Measurements from ENCODE around the gene IL32.

The IL32 gene, protein sequence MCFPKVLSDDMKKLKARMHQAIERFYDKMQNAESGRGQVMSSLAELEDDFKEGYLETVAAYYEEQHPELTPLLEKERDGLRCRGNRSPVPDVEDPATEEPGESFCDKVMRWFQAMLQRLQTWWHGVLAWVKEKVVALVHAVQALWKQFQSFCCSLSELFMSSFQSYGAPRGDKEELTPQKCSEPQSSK
- total RNA-seq = 83.8 to 165 (median 116) reads per million in 4 experiments

- peak; percentile 56 for DNase-seq
Measured at GRCh38 chr16:3065069-3065741, at the start of gene IL32. IL32 (plus strand) TSS chr16:3065640; CDS start chr16:3065812, 172 bp downstream.

DNA sequence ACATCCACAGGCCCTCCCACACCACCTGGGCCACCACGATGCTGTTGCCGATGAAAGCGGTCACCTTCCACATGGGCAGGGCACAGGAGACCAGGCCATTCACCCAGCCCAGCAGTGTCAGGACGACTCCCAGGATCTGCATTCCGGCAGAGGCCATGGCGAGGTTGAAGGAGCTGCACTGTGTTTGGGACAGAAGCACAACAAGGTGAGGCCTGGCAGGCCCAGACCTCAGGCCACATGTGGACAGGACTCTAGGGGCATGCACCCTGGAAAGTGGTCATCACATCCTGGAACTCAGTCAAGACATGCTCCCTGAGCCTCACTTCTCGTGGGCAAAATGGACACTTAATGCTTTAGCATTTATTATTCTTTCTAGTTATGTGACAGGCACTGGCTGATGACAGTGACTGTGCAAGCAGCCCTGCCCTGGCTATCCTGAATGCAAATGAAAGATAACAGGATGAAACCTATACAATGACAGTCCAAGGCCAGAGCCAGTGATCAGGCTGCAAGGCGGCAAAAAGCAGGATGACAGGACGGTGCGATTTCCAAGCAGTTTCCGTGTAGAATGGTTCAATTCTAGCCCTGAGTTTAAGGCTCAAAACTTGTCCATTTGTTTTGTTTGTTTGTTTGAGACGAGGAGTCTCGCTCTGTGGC is 49.4 kb upstream of the IL32 start:
- DNase-seq = no peak

DNA sequence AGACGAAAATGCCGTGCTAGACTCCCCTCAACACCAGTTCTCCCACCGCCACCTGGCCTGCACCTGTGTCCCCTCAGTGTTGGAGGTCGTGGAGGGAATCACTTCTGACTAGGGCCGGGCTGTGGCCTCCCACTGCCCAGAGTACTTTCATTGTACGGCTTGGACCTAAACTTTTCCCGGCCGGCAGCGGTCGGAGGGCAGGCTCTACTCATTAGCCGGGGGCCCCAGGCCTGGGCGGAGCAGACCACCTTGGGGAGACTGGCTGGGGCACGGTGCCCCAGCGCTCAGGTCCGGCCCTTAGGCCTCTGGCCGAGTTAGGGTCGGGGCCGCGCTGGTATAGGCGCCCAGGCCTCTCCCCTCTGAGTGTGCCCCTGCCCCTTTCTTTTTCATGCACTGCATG is 48.1 kb upstream of the IL32 start:
- DNase-seq = no peak

DNA sequence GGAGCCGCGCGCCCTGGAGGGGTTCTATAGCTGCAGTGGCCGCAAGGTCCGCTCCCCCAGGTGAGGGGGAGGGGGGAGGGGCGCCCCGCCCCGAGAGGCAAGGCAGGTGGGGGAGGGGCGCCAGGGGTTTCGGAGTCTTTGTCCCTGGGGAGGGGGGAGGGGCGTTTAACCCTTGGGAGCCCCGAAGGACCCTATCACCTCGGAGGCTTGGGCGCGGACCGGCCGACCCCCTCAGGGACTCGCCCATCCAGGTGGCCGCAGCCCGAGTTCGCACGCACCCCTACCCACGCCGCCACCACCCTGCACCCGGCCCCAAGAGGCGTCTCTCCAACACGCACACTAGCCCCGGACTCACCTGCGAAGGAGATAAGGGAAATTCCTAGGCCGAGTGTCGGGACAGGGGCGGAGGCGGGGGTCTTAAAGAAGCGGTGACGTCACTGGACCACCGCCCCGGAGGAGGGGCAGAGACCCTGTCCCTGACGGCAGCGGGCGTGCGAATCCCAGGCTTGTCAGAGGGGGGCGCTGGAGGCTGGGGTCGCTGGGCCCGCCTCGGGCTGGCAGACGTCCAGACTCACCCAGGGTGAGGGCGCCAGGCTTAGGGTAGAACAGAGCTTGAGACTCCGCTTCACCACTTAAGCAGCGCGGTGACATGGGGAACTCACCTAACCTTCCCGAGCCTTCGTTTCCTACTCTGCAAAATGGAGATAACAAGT is 47.5 kb upstream of the IL32 start, which contains the start of gene CLDN6:
TSS of gene CLDN6 (minus strand) at position 390 of the 713 bp plus-strand sequence. CDS start 2,162 bp downstream, outside the sequence.
- DNase-seq = peak; percentile 19

- DNase-seq = no peak
Measured at GRCh38 chr16:3019594-3020246, 45.7 kb upstream of the IL32 start.

DNA sequence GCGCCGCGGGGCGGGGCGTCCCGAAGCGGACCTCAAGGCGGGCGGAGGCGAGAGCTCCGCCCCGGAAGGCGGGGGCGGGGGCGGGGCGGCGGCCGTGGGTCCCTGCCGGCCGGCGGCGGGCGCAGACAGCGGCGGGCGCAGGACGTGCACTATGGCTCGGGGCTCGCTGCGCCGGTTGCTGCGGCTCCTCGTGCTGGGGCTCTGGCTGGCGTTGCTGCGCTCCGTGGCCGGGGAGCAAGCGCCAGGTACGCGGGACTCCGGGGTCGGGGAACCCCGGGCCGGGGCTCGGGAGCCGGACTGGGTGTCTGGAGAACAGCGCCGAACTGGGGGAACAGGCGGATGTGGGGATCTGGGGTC is 45.2 kb upstream of the IL32 start, which contains the start of gene TNFRSF12A:
TSS of gene TNFRSF12A (plus strand) at position 122 of the 357 bp plus-strand sequence. CDS start at position 152, 30 bp downstream.
- peak; percentile 50 for DNase-seq

DNA sequence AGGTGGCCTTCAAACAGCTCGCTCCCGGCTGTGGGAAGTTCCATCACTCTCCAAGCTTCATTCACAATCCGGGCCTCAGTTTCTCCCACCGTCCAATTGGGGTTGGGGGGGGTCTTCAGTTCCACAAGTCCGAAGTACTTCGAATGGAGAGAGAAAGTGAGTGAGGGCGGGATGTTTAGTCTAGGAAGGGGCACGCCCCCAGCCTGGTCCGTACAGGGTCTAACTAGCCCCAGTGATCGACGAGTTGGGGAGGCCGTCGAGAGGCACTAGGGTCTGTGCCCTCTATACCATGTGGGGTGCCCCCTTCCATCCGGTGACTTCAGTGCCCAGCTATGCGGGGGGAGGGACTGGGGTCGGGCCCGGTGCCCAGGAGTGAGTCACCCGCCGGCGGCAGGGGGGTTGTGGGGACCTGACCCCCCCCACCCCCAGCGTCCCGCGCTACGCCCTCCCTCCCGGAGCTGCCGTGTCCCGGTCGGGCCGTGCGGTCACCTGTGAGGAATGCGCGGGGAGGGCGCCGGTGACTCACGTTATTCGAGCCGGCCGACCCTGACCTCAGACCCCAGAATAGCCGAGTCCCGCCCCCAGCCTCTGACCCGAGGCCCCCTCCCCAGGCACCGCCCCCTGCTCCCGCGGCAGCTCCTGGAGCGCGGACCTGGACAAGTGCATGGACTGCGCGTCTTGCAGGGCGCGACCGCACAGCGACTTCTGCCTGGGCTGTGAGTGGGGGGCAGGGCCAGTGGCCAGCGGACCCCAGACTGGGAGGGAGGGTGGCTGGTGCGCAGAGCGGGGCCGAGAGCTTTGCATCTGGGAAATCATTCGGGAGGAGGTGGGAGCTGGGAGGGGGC is 44.6 kb upstream of the IL32 start:
- DNase-seq = peak; percentile 47

GRCh38 chr16:3021449-3022207 is 43.8 kb upstream of the IL32 start:
- peak; percentile 38 for DNase-seq

DNA sequence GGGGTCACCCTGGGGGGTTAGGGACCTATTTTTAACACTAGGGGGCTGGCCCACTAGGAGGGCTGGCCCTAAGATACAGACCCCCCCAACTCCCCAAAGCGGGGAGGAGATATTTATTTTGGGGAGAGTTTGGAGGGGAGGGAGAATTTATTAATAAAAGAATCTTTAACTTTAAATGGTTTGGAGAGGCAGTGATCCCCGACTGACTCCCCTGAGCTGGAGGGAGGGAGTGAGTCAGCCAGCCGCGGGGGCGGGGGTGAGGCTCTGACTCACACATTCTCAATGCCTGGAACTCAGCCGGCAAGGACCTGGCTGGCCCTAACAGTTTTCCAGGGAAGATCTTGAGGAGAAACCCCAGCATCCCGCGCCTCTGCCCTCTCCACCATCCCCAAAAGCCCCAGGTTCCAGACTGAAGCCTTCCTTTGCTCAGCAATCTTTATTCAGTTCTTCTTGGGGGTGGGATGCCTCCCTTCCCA is 43.2 kb upstream of the IL32 start:
- DNase-seq = peak; percentile 44

DNA sequence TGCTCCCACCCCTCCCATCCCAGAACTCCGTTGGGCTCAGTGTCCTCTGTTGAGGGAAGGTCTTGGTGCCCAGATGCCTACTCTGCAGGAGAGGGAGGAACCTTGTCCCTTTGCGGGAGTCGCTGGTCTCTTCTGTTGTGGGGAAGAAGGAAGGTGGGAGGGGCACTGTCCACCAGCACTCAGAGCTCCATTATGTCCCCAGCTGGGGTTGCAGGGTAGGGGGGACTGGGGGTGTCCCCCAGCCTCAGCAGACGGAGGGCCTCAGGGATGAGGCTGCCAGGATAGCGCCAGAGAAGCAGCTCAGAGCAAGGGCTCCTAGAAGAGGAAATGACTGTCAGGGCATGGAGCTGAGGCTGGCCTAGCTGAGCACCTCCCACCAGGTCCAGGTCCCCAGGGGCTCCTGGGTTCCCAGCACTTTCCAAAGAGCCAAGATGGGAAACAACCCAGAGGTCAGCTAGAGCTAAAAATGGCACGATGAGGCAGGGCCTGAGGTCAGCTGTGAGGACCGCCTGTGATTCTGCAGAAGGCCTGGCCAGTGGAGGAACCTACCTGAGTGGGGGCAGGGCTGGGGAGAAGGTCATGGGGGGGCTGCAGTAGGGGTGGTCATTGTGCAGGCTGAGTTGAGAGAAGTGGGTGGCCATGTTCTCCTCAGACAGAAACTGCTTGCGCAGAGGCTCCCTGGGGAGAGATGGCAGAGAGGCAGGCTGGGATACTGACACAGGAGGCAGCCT is 42.6 kb upstream of the IL32 start:
- no peak for DNase-seq

- no peak for DNase-seq
Measured at GRCh38 chr16:3023415-3023668, 42.1 kb upstream of the IL32 start.

- peak; percentile 89 for DNase-seq
Measured at GRCh38 chr16:3023669-3024478, 41.6 kb upstream of the IL32 start, which contains the start of the genes HCFC1R1 and THOC6. HCFC1R1 (minus strand) TSS chr16:3023942; CDS start chr16:3023941, 1 bp downstream. THOC6 (plus strand) TSS chr16:3024035; CDS start chr16:3024327, 292 bp downstream.

DNA sequence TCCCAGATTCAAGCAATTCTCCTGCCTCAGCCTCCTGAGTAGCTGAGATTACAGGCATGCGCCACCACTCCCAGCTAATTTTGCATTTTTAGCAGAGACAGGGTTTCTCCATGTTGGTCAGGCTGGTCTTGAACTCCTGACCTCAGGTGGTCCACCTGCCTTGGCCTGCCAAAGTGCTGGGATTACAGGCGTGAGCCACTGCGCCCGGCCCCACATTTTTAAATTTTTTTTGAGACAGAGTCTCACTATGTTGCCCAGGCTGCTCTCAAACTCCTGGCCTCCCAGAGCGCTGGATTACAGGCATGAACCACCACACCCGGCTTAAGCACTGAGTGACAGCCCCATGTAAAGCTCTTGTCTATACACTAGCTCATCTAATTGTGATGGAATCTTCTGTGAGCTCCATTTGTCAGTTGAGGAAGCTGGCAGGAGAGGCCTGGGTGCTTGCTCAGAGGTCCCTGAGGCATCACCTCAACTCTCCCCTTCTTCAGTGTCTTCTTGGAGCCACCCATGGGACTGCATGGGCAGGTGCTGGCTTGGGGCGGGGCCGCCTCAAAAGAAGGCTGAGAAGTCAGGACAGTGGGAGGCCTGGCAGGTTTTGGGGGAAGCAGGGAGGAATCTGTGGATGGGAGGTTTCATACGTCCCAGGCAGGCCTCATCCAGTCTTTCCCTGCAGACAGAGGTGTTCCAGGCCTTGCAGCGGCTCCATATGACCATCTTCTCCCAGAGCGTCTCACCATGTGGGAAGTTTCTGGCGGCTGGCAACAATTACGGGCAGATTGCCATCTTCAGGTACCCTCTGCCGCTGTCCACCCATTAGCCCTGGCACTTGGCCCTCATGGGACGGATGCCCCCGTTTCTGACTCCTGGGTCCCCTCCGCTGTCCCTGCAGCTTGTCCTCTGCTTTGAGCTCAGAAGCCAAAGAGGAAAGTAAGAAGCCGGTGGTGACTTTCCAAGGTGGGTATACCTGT is 40.1 kb upstream of the IL32 start:
- DNase-seq = no peak

DNA sequence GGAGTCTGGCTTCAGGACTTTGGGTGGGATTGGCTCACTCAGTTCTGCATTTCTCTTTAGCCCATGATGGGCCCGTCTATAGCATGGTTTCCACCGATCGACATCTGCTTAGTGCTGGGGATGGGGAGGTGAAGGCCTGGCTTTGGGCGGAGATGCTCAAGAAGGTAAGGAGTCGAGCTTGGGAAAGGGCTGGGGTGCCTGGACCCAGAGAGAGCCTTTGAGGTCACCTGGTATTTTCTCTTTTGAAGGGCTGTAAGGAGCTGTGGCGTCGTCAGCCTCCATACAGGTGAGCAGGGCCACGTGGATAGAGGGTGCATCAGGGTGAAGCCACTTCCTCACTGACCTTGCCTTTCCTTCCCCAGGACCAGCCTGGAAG is 39.4 kb upstream of the IL32 start:
- no peak for DNase-seq

GRCh38 chr16:3026609-3027488 is 38.6 kb upstream of the IL32 start:
- no peak for DNase-seq

DNA sequence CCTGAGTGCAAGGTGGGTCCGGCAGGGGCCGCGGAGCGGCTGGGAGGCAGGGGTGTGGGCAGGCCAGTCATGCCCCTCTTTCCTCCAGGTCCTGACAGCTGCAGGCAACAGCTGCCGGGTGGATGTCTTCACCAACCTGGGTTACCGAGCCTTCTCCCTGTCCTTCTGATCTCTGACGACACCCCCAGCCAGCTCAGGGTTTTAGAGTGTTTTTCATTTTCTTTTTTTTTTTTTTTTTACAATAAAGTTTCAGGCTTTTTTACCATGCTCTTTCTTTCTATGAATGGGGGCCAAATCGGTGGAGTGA is 38.0 kb upstream of the IL32 start:
- DNase-seq = no peak

Data from effector CD8-positive, alpha-beta T cell (primary cell).